BE2C (cell line): ENCODE measurements around the gene ERBIN.

ENCODE experiments used
- DNase-seq: peaks from one replicate; pipeline ENCODE4 v3.0.0-alpha.2; 2020
- H3K27me3 ChIP-seq: fragments of 250-450 bp; sonication (Bioruptor Pico); 2 replicates; pipeline ENCODE4 v1.5.1; 2020; ENCODE audit warnings: mild to moderate bottlenecking
- H3K36me3 ChIP-seq: fragments of 250-450 bp; sonication (Bioruptor Pico); 2 replicates; pipeline ENCODE4 v1.5.1; 2020; ENCODE audit warnings: mild to moderate bottlenecking
- H3K4me1 ChIP-seq: fragments of 250-450 bp; sonication (Bioruptor Pico); 2 replicates; pipeline ENCODE4 v1.5.1; 2020
- H3K4me3 ChIP-seq: 2 replicates; pipeline ENCODE4 v1.5.1; 2011; ENCODE audit warnings: low read depth, low read length
- H3K9me3 ChIP-seq: fragments of 250-450 bp; sonication (Bioruptor Pico); 2 replicates; pipeline ENCODE4 v1.5.1; 2020
- TF ChIP-seq, protein P1 (sequence below): IDR thresholded peaks from 2 replicates; pipeline ENCODE4 v1.5.1; 2012; ENCODE audit warnings: mild to moderate bottlenecking, low read depth, low read length

Gene ERBIN

DNA sequence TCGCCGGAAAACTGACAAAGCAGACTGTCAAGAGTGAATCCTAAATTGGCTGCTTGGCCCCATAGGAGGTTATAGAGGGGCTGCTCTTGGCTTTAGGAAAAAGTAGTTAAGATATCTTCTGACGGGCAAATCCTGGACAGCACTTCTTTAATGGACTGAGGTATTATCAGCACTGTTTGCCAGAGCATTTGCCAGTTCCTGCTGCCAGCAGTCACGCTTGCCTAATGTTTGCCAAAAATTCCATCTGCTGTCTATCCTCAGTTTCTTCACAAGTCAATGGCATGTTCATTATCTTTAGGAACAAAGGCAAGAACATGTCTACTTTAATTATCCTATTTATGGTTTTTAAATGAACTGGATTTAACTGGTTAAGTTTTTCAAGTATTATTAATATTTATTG lies 191.9 kb downstream of the ERBIN start:
- no peaks in the 10 kb centered on the region for H3K36me3 ChIP-seq
- no peaks in the 10 kb centered on the region for H3K27me3 ChIP-seq
- DNase-seq: no peak
- TF ChIP-seq, protein P1, sequence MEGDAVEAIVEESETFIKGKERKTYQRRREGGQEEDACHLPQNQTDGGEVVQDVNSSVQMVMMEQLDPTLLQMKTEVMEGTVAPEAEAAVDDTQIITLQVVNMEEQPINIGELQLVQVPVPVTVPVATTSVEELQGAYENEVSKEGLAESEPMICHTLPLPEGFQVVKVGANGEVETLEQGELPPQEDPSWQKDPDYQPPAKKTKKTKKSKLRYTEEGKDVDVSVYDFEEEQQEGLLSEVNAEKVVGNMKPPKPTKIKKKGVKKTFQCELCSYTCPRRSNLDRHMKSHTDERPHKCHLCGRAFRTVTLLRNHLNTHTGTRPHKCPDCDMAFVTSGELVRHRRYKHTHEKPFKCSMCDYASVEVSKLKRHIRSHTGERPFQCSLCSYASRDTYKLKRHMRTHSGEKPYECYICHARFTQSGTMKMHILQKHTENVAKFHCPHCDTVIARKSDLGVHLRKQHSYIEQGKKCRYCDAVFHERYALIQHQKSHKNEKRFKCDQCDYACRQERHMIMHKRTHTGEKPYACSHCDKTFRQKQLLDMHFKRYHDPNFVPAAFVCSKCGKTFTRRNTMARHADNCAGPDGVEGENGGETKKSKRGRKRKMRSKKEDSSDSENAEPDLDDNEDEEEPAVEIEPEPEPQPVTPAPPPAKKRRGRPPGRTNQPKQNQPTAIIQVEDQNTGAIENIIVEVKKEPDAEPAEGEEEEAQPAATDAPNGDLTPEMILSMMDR: no peak
- no peak overlapping the region for H3K4me3 ChIP-seq
- H3K9me3 ChIP-seq: no peaks in the 10 kb centered on the region
- no peaks in the 10 kb centered on the region for H3K4me1 ChIP-seq

DNA sequence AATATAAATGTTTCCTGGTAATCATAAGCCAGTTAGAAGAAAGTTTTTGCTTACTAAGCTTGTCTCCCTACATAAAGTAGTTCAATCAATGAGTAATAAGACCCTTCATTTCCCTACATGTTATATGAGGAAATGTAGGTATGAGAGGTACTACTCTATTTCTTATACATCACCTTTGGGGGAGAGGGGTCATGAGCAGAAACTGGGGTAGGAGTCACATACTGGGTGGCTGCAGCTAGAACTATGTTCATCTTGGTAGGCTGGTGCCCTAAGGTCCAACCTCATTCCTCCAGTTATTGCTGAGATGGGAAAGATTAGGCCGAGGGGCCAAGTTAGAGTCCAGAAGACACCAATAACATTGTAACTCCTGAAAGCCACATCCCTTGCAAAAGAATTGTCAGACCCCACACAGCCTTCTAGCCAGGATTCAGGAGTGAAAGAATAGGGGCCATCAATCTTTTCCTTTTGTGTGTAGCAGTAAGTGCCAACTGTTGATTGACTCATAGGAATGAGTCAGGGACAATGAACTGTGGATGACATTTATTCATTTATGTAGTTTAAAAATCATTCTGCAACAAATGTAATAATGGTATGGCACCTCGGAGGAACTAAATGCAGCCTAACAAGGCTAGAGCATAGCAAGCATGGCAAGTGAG lies 196.1 kb downstream of the ERBIN start:
- TF ChIP-seq, protein P1: no peak
- H3K4me3 ChIP-seq: no peak overlapping the region
- no peaks in the 10 kb centered on the region for H3K27me3 ChIP-seq
- H3K4me1 ChIP-seq: no peaks in the 10 kb centered on the region
- H3K36me3 ChIP-seq: no peaks in the 10 kb centered on the region
- no peak for DNase-seq
- H3K9me3 ChIP-seq: no peaks in the 10 kb centered on the region

DNA sequence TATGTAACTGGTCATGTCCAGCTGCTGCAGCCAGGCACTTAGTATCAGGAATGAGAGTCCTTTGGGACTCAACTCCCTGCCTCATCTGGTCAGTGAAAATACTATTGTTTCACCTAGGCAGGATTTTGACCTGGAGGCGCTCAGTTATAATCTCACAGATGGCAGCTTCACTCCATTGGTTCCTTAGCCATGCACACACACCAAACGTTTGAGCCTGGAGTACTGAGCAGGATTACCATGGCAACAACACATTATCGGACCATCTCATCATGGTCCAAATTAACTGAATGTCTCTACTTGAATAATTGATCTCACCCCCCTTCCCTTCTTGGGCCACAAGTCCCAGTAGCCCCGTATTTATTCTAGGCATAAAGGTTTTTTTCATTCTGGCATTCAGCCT lies 202.8 kb downstream of the ERBIN start:
- Histone ChIP-seq H3K4me1 (peaks cover 4% of the 10 kb centered on the region; the same call in 1 of the 2 replicates), H3K36me3 (no peaks in the 10 kb centered on the region), H3K27me3 (no peaks in the 10 kb centered on the region), H3K4me3 (0 out of 2 replicates have a peak overlapping the region, but pooled peaks have one; percentile 10), H3K9me3 (no peaks in the 10 kb centered on the region)
- peak; percentile 35 for DNase-seq
- TF ChIP-seq, protein P1: no peak

DNA sequence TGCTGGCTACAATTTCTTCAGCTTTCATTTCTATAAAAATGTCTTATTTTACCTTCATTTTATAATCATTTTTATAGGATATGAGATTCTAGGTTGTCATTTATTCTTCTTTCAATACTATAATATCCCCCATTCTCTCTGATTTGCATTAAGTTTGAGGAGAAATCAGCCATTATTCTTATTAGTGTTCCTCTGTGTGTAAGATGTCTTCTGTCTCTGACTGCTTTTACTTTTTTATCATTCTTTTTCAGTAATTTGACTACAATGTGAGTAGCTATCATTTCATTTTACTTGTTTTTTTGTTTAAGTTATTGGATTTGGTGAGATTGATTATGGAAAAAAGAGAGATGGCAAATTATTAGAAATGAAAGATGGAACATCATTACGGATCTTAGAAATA lies 204.1 kb downstream of the ERBIN start:
- H3K27me3 ChIP-seq: no peaks in the 10 kb centered on the region
- peaks cover 4% of the 10 kb centered on the region; the same call in 1 of the 2 replicates for H3K4me1 ChIP-seq
- TF ChIP-seq, protein P1: no peak
- no peaks in the 10 kb centered on the region for H3K36me3 ChIP-seq
- DNase-seq: no peak
- no peaks in the 10 kb centered on the region for H3K9me3 ChIP-seq
- no peak overlapping the region for H3K4me3 ChIP-seq
